Thymus (tissue), 11 donors: ENCODE data around the gene FER1L5. TPM values are rescaled to one million over a fixed set of nuclear protein-coding genes. Genes with fewer than 3 reads are reported as not detected.

Experiments
- DNase-seq, 9 donors: peaks; one replicate each; pipeline ENCODE4 v3.0.0-alpha.2; 2013; ENCODE audit warnings: low spot score in 9 of 9, low read depth in 6 of 9, missing footprints in 1 of 9
- H3K27ac ChIP-seq, 2 donors: one replicate each; pipeline ENCODE4 v1.5.1; 2013; ENCODE audit warnings: control low read depth in 1 of 2, low read depth in 1 of 2, low read length in 1 of 2, mild to moderate bottlenecking in 1 of 2, moderate library complexity in 1 of 2
- H3K27me3 ChIP-seq, 2 donors: one replicate each; pipeline ENCODE4 v1.5.1; 2013; ENCODE audit warnings: low read length in 1 of 2; ENCODE audit not compliant: control insufficient read depth in 2 of 2, insufficient read depth in 1 of 2
- H3K36me3 ChIP-seq, 2 donors: one replicate each; pipeline ENCODE4 v1.5.1; 2013; ENCODE audit warnings: low read length in 1 of 2, mild to moderate bottlenecking in 1 of 2, moderate library complexity in 1 of 2; ENCODE audit not compliant: control insufficient read depth in 2 of 2, insufficient read depth in 2 of 2
- H3K4me1 ChIP-seq, 2 donors: one replicate each; pipeline ENCODE4 v1.5.1; 2013; ENCODE audit warnings: low read length in 2 of 2; ENCODE audit not compliant: control insufficient read depth in 2 of 2, insufficient read depth in 2 of 2
- H3K4me3 ChIP-seq, 2 donors: one replicate each; pipeline ENCODE4 v1.5.1; 2013; ENCODE audit warnings: low read length in 2 of 2, control low read depth in 1 of 2, mild to moderate bottlenecking in 1 of 2
- H3K9me3 ChIP-seq, 2 donors: one replicate each; pipeline ENCODE4 v1.5.1; 2013; ENCODE audit warnings: low read length in 1 of 2, mild to moderate bottlenecking in 1 of 2; ENCODE audit not compliant: control insufficient read depth in 2 of 2, insufficient read depth in 1 of 2
- WGBS: extraction: QIAGEN DNeasy Blood & Tissue Kit; methylation state at CpG from one replicate; pipeline ENCODE4 v1.1.7; 2013; 5-methylcytosine and 5-hydroxymethylcytosine counted together
- polyA plus RNA-seq: library from polyadenylated mRNA; stranded (reverse); fragments of 200-250 nt; gene quantifications from one replicate; pipeline ENCODE4 v1.2.3, GENCODE V29; 2013
- total RNA-seq: library from RNA; stranded (reverse); fragments of 120-200 nt; gene quantifications from one replicate; pipeline ENCODE4 v1.2.4, GENCODE V29; 2013
- donor health status: healthy.

FER1L5 gene
- total and polyA plus RNA-seq, 2 donors, result 0.05 to 0.09 TPM

GRCh38 chr2:96691022-96691612 is 48.6 kb downstream of the FER1L5 start:
- Histone ChIP-seq H3K4me1 (no peaks in the 10 kb centered on the region), H3K27ac (no peak overlapping the region), H3K36me3 (no peaks in the 10 kb centered on the region), H3K27me3 (no peaks in the 10 kb centered on the region), H3K9me3 (no peaks in the 10 kb centered on the region), H3K4me3 (no peak overlapping the region)
- no peak for DNase-seq
- 96% methylated on average over 30 of the region's 30 CpGs for WGBS

GRCh38 chr2:96692094-96692971 is 49.8 kb downstream of the FER1L5 start:
- DNase-seq, result no peak
- Histone ChIP-seq H3K4me1 (no peaks in the 10 kb centered on the region), H3K27ac (no peak overlapping the region), H3K9me3 (no peaks in the 10 kb centered on the region), H3K4me3 (no peak overlapping the region), H3K36me3 (no peaks in the 10 kb centered on the region), H3K27me3 (no peaks in the 10 kb centered on the region)
- WGBS, result 97% methylated on average over 14 of the region's 14 CpGs

- H3K36me3 ChIP-seq, result no peaks in the 10 kb centered on the region
- no peak overlapping the region for H3K4me3 ChIP-seq
- DNase-seq, result no peak
- 86% methylated on average over 14 of the region's 14 CpGs for WGBS
- H3K27me3 ChIP-seq, result no peaks in the 10 kb centered on the region
- no peaks in the 10 kb centered on the region for H3K9me3 ChIP-seq
- H3K27ac ChIP-seq, result no peak overlapping the region
- no peaks in the 10 kb centered on the region for H3K4me1 ChIP-seq
Observed at GRCh38 chr2:96693286-96694200, 51.0 kb downstream of the FER1L5 start.

- Histone ChIP-seq H3K27ac (no peak overlapping the region), H3K4me1 (no peaks in the 10 kb centered on the region), H3K9me3 (no peaks in the 10 kb centered on the region), H3K27me3 (no peaks in the 10 kb centered on the region), H3K36me3 (no peaks in the 10 kb centered on the region), H3K4me3 (no peak overlapping the region)
- no peak for DNase-seq
- 93% methylated on average over 8 of the region's 8 CpGs for WGBS
Observed at GRCh38 chr2:96694279-96694678, 51.7 kb downstream of the FER1L5 start.

- H3K27ac ChIP-seq, result no peak overlapping the region
- WGBS, result 95% methylated on average over 13 of the region's 13 CpGs
Observed at GRCh38 chr2:96694816-96695455, 52.4 kb downstream of the FER1L5 start.

GRCh38 chr2:96695602-96696001 is 53.0 kb downstream of the FER1L5 start:
- Histone ChIP-seq H3K27me3 (no peaks in the 10 kb centered on the region), H3K4me1 (no peaks in the 10 kb centered on the region), H3K9me3 (no peaks in the 10 kb centered on the region), H3K27ac (no peak overlapping the region), H3K36me3 (no peaks in the 10 kb centered on the region), H3K4me3 (no peak overlapping the region)
- 96% methylated on average over 15 of the region's 15 CpGs for WGBS
- DNase-seq, result no peak

More at GRCh38 chr2:96694816-96695455, 52.4 kb downstream of the FER1L5 start:
- no peak for DNase-seq
- no peaks in the 10 kb centered on the region for H3K9me3 ChIP-seq
- no peaks in the 10 kb centered on the region for H3K4me1 ChIP-seq
- H3K36me3 ChIP-seq, result no peaks in the 10 kb centered on the region
- H3K27me3 ChIP-seq, result no peaks in the 10 kb centered on the region
- H3K4me3 ChIP-seq, result no peak overlapping the region

- Histone ChIP-seq H3K27ac (no peak overlapping the region), H3K4me3 (no peak overlapping the region), H3K9me3 (no peaks in the 10 kb centered on the region), H3K36me3 (no peaks in the 10 kb centered on the region), H3K4me1 (no peaks in the 10 kb centered on the region), H3K27me3 (no peaks in the 10 kb centered on the region)
- 94% methylated on average over 2 of the region's 2 CpGs for WGBS
- no peak for DNase-seq
Observed at GRCh38 chr2:96697476-96697875, 54.9 kb downstream of the FER1L5 start.

- Histone ChIP-seq H3K4me3 (no peak overlapping the region), H3K27ac (no peak overlapping the region), H3K9me3 (no peaks in the 10 kb centered on the region), H3K27me3 (no peaks in the 10 kb centered on the region), H3K36me3 (peaks cover 0 to 1% of the 10 kb centered on the region in 2 donors), H3K4me1 (no peaks in the 10 kb centered on the region)
- 96% methylated on average over 14 of the region's 14 CpGs for WGBS
- no peak for DNase-seq
Observed at GRCh38 chr2:96698221-96698861, 55.8 kb downstream of the FER1L5 start.
